Measurements from ENCODE around the gene ZNF384. TPM values are rescaled to one million over a fixed set of nuclear protein-coding genes. Genes with fewer than 3 reads are reported as not detected.

Gene ZNF384
- polyA plus RNA-seq, 3 donors, result 82.7 to 105 (median 102) TPM

- DNase-seq, result no peak
These were observed 12.0 kb upstream of the ZNF384 start for GRCh38 chr12:6701078-6701768.

- peak; percentile 75 for DNase-seq
These were observed 11.5 kb upstream of the ZNF384 start, which contains the start of gene PIANP for GRCh38 chr12:6700646-6701051. PIANP (minus strand) TSS chr12:6700815; CDS start chr12:6698061, 2,754 bp downstream.

DNA sequence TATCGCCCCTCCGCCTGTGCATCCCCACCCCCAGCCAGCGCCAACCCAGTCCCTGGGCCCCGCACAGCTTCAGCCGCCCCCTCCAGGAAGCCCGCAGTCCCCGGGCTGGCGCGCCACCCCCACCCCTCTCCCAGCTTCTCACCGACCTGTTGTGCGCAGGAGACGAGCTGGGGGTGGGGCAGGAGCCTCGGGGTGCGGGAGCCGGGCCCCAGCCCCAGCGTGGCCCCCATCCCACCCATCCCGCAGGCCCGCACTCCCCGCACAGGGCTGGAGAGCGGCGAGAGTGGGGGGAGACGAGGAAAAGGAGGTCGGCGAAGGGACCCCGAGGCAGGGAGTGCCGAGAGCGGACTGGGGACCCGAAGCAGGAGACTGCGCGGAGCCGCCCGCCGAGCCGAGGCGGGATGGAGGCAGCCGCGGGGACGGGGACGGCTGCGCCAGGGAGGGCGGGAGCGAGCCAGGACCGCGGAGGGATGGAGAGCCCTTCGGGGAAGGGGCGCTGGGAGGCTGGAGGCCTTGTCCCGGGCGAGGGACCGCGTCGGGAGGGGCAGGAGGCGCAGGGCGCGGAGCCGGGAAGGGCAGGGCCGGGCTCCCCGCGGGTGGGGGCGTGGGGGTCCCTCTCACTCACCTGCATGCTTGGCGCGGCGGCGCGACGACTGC is 10.9 kb upstream of the ZNF384 start:
- DNase-seq, result no peak

GRCh38 chr12:6699259-6699988 is 10.2 kb upstream of the ZNF384 start:
- DNase-seq, result peak; percentile 20

DNA sequence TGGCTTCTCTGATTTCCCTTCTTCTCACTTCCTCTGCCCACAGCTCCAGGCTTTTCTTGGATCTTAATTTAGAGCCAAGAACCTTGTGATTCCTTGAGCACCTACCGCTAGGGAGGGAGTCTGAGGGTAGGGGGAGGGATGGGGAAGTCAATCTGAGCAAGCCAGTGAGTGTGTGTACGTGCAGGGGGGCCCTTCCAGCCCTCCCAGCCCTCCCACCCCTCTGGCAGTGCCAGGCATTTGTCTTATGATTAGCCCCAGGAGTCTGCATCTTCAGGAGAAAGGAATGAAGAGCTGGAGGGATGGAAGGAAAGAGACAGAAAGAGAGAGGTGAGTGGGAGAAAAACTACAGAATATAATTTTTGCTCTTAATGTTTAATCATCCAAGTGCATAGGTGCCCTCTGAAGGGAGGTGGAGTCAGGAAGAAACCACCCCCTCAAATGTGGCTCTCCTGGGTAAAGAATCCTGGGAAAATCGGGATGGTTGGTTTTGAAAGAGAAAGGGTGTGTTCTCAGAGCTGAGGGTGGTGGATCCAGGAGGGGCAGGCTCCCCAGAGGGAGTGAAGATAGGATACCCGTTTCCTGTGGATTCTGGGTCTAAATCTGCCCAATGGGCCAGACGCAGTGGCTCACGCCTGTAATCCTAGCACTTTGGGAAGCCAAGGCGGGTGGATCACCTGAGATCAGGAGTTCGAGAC is 9.3 kb upstream of the ZNF384 start:
- DNase-seq, result no peak

DNA sequence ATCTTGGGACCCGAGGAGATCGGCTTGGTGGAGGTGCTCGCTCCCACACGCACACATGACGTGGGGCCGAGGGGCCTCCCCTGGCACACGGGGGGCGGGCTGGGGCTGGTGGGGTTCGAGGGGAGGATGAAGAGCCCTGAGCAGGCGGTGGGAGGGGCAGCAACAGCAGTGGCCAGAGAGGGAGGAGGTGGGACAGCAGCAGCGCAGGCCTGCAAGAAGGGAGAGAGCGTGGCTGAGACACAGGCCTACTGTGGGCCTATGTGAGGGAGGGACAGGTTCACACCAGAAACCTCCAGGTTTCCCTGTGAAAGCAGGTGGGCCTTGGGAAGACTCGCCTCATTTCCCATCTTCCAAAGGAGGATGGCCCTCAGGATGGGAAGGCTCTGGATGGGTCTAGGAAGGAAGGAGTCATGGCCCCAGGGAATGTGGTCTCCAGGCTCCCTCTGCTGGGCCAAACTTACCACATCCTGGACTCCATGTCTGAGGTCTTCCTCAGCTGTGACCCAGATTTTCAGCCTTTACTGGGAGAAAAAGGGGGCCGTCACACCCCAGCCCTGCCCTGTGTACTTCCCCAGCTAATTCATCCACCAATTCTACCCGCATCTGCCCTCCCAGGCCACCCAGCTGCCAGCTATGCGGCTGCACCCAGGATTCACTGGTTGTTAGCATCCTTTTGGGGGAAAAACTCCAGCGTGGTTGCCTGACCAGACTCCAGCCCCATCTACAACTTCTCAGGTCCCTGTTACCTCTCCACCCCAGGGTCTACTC is 8.6 kb upstream of the ZNF384 start:
- DNase-seq, result peak; percentile 42

DNA sequence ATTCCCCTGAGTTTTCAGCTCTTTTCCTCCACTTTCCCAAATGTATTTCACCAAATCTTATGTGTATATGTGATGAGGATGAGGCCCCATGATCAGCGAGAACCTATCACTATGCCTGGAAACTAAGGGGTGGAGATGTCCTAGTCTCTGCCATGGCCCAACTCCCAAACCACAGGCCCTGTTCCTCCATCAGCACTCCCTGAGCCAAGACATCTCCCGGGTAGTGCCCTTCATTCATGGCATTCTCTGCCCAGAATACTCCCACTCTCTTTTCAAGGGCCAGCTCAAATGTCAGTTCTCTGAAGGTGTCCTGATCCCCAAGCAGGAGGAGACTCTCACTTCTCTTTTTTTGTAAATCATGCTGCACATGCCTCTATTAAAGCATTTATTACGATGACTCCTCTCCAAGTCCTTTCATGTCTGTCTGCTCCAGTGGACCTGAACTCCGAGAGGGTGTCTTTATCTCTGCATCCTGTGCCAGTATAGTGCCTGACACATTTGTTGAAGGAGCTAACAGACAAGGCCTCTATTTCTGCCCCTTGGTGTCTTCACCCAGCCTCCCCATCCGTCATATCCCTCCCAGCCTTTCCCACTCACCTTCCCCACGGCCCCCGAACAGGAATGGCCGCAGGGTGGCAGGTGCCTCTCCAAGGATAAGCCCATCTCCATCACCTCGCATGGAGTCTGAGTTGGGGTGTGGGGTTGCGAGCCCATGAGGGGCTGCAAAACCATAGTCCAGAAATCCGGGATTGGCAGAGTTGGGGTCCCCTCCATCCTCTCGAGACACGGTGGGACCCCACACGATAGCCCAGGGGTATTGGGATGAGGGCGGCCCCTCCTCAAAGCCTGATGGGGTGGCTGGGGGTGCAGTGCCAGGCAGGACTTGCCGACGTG is 7.8 kb upstream of the ZNF384 start:
- peak; percentile 39 for DNase-seq

DNA sequence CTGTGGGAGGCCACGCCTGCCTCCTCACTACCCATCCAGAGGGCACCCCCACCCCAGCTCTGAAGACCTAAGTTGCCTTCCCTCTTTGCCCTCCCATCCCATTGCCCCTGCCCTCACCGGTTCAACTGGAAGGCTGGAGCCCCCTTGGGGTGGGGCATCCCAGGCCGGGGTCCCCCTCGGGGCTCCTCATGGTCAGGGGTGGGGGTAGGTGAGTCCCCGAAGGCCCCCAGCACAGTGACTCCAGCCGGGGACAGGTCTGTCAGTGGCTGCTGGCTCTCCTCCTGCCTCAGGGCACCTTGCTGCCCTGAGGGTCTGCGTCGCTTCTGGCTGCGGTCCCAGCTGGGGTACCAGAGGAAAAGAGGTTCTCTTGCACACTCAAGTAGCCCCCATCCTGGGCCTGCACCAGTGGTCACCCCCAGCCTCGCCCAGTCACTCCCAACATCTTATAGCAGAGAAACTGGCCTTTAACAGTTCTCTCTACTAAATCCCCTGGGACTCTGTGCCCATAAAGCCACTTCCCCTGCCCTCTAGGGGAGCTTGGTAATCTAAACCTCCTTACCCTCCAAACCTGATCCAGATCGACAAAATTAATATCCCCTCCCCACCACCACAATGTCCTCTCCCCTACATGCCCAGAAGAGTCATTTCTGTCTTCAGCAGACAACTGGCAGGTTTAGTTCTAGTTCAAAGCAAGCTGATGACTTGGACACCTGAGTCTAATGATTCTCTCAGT is 6.3 kb upstream of the ZNF384 start:
- no peak for DNase-seq

- no peak for DNase-seq
These were observed 5.5 kb upstream of the ZNF384 start for GRCh38 chr12:6694701-6695100.

GRCh38 chr12:6693832-6694355 is 4.7 kb upstream of the ZNF384 start:
- DNase-seq, result no peak

DNA sequence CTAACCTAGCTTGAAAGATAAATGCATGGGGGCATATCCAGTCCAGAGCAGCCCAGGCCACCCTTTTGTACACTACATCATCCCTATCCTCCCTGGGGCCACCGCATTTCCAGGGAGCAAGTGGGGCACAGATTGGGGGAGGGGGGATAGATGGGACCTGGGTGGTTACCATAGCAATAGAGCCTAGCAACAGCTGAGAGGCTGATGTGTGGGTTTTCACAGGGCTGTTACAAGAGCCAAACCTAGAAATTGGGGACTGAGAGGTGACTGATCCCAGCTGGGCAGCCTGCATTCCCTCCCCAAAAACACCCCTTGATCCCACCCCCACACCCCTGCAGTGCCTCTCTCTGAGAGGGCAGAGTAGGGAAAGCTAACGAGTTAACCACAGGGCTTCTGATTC is 3.7 kb upstream of the ZNF384 start:
- DNase-seq, result no peak

DNA sequence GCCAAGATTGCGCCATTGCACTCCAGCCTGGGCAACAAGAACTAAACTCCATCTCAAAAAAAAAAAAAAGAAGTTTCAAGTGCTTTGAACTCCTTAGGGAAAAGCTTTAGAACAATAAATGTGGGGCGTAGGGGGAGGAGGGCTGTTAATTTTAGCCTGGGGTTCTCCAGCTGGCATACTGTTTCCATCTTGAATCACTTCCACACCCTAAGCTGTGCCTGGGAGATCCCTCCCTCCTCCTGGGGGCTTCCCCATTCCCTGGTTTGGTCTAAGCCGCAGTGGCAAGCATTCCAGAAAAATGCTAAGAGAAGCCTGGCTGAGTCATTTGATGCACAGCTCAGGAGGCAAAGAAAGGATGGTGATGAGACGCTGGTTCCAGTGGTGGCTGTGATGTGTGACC is 2.3 kb upstream of the ZNF384 start:
- DNase-seq, result no peak

DNA sequence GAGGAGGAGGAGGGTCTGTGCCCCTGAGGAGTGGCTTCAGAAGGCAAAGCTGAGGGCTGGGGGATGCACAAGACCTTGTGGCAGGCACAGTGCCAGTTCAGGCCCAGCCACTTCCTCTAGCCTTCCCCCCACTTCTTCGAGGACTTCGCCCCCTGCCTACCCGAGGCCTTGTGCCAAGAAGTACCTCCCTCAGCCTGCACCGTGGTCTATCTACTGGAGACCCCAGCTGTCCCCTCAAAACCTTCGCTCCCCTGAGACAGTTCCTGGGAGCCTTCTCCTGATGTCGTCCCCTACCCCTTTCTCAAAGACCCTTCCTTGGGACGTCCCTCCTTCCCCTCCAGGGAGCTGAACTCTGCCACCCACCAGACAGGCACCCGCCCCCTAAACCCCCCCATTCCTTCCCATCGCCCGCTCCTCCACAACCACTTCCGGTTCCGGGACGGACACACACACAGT is 604 bp downstream of the ZNF384 start:
- DNase-seq, result peak; percentile 39

GRCh38 chr12:6685814-6686213 is 3.4 kb downstream of the ZNF384 start:
- no peak for DNase-seq

DNA sequence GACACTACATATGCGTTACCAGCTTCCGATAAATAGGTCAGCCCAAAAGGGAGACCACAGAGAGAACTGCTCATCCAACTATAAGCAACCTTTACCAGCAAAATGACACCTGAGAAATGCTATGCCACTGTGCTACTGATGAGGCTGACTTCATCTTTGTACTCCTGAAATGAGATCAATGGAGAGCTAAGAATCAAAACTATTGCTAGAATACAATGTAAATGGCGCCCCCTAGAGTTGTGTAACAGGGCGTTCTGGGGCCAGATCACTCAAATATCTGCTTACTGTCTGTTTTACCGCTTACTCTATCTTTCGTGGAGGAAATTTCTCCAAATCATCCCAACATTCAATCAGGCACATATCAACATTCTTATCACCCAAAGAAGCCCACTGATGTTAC is 4.6 kb downstream of the ZNF384 start:
- DNase-seq, result no peak

DNA sequence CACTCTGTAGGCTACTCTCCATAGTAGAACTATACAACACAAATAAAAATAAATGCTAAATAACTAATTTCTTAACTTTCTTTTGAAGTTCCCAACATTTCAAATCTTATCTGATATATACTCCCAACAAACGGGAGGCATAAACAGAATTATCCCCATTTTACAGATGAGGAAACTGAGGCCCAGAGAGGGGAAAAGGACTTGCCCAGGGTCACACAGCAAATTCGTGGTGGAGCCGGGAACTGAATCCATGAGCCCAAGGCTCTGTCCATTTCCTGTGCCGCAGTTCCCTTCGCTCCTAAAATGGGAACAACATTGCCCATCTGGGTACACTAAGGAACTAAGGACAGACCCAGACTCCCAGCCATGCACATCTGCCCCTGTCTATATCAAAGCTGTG is 12.2 kb downstream of the ZNF384 start:
- no peak for DNase-seq

- DNase-seq, result no peak
These were observed 17.0 kb downstream of the ZNF384 start for GRCh38 chr12:6672143-6672542.

- no peak for DNase-seq
These were observed 21.5 kb downstream of the ZNF384 start for GRCh38 chr12:6667559-6668210.

DNA sequence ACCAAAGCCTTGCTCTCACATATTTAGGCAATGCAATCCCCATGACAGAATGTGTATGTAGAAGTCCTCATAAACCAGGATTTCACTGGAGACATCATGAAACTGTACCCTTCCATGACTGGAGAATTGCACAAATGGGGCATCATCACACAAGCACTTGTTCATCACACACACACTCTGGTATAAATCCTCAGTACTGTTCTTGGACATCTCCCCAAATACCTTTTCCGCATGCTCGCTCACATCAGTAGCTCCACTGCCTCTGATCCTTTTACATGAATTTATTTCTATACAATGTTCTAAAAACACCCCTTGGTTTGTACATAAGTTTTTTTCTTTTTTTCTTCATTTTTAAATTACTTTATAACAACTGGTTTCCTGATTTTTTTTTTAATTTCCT is 23.0 kb downstream of the ZNF384 start:
- no peak for DNase-seq
